Brain microvascular endothelial cell (primary cell): Measurements from ENCODE around the gene PDCD1.
A peak's percentile ranks its signal among the peaks of the same experiment; 100 is the strongest.

ENCODE experiments used
- DNase-seq: peaks from one replicate; pipeline ENCODE4 v3.0.0-alpha.2; 2020
- H3K27ac ChIP-seq: fragments of 250-450 bp; sonication (Bioruptor Pico); 2 replicates; pipeline ENCODE4 v1.5.1; 2020; ENCODE audit warnings: mild to moderate bottlenecking, moderate library complexity
- H3K27me3 ChIP-seq: fragments of 250-450 bp; sonication (Bioruptor Pico); replicated peaks from 2 replicates; pipeline ENCODE4 v1.5.1; 2020; ENCODE audit warnings: mild to moderate bottlenecking
- H3K36me3 ChIP-seq: fragments of 250-450 bp; sonication (Bioruptor Pico); replicated peaks from 2 replicates; pipeline ENCODE4 v1.5.1; 2020; ENCODE audit warnings: mild to moderate bottlenecking
- H3K4me3 ChIP-seq: 2 replicates; pipeline ENCODE4 v1.5.1; 2011; ENCODE audit warnings: low read depth, mild to moderate bottlenecking, control low read depth, low read length, moderate library complexity
- in situ Hi-C: cut with HindIII; loops from 2 replicates; pipeline ENCODE4 v1.10.0; 2017; ENCODE audit warnings: low sequenced_read_pairs, low pct_ligation_motif_present
- TF ChIP-seq, protein P1 (sequence below): IDR thresholded peaks from 2 replicates; pipeline ENCODE4 v1.5.1; 2011; ENCODE audit warnings: low read depth, mild to moderate bottlenecking, moderate library complexity, low read length, control low read depth, inconsistent platforms; ENCODE audit errors: missing control alignments

The PDCD1 gene

DNA sequence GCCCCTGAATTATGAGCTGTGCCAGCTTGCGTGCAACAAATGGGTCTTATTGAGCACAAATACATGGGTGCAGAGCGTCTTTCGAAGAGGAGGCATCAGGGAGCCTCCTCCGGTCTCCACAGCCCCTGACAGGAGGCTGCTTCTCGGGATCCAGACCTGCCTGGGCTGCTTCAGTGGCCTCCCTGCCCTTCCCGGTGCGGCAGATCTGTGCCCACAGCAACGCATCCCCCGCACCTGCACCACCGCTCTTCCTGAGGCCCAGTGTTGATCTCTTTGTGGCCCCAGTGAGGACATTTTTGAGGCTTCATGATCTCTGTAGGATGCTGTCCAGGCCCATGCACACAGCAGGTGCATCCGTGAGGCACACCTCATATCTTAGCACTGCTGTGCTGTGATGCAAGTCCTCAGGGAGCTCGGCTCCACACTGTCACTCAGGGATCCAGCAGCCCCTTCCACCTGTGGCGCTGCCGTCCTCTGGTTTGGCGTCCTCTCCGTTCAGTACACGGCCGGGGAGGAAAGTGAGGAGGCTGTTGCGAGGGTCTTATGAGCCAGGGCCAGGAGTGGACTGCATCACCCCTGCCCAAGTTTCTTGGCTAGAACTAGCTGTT lies 28.2 kb upstream of the PDCD1 start:
- H3K4me3 ChIP-seq = no peak overlapping the region
- TF ChIP-seq, protein P1, sequence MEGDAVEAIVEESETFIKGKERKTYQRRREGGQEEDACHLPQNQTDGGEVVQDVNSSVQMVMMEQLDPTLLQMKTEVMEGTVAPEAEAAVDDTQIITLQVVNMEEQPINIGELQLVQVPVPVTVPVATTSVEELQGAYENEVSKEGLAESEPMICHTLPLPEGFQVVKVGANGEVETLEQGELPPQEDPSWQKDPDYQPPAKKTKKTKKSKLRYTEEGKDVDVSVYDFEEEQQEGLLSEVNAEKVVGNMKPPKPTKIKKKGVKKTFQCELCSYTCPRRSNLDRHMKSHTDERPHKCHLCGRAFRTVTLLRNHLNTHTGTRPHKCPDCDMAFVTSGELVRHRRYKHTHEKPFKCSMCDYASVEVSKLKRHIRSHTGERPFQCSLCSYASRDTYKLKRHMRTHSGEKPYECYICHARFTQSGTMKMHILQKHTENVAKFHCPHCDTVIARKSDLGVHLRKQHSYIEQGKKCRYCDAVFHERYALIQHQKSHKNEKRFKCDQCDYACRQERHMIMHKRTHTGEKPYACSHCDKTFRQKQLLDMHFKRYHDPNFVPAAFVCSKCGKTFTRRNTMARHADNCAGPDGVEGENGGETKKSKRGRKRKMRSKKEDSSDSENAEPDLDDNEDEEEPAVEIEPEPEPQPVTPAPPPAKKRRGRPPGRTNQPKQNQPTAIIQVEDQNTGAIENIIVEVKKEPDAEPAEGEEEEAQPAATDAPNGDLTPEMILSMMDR = no peak
- in situ Hi-C loops = no loop called here
- no peaks in the 10 kb centered on the region for H3K36me3 ChIP-seq
- no peak for DNase-seq
- no peak overlapping the region for H3K27ac ChIP-seq
- no peaks in the 10 kb centered on the region for H3K27me3 ChIP-seq

DNA sequence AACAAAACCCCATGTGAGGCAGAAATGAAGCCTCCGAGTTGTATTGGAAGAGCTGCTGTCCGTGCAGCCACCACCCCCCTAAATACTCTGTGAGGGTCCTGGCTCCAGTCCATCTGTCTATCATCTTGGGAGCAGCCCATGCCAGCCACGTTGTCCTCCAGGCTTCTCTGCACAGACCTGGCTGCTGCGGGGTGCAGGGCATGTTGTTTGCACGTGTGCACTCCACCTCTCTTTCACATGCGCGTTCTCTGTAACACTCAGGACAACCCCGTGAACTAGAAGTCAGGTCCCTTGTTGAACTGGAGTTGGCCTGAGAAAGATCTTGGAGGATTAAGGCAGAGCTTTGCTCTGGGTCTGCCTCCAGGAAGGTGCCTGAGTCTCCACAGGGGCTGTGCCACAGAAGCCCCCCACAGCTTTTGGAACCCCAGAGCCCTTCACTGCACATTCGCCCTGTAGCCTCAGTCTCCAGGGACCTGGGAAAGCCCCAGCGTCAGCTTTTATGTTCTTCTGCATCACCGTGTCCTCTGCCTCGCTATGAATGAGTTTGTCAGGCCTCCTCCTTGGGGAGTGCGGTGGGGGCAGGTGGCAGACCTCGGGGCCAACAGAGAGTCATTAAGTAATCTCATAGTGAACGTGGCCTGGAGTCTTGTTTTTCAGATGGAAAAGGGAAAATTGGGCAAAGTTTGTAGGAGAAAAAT lies 27.4 kb upstream of the PDCD1 start:
- TF ChIP-seq, protein P1 = no peak
- in situ Hi-C loops = no loop called here
- H3K27ac ChIP-seq = no peak overlapping the region
- H3K36me3 ChIP-seq = no peaks in the 10 kb centered on the region
- DNase-seq = no peak
- no peaks in the 10 kb centered on the region for H3K27me3 ChIP-seq
- H3K4me3 ChIP-seq = no peak overlapping the region

DNA sequence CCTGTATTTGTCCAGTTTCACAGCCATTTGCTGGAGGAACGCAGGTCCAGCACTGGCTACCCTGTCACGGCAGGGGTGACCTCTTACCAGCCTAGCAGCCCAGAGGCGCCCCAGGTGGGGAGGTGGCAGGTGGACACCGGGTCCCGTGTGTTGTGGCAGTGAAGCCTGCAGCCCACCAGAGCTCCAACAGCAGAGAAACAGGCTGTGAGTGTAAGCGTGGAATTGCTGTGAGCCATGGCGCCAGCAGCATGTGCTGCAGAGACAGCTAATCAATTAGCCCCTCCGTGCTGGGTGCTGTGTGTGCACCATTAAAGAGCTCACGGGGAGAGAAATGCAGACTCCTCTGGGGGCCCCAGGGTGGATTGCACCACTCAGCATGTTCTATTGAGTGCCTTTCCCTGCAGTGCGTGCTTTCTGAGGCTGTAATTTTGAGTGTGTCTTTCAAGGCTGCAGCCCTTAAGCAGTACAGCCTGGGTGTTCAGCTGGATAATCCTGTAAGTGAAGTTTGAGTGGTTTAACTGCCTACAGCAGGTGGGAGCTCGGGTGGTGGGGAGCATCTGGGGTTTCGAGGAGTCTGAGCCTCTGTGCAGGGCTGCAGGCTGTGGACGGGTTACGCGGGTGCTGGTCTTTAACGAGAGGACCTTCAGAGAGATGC lies 26.7 kb upstream of the PDCD1 start:
- Histone ChIP-seq H3K4me3 (no peak overlapping the region), H3K36me3 (no peaks in the 10 kb centered on the region), H3K27me3 (no peaks in the 10 kb centered on the region), H3K27ac (no peak overlapping the region)
- no peak for DNase-seq
- TF ChIP-seq, protein P1 = no peak
- in situ Hi-C loops = no loop called here

DNA sequence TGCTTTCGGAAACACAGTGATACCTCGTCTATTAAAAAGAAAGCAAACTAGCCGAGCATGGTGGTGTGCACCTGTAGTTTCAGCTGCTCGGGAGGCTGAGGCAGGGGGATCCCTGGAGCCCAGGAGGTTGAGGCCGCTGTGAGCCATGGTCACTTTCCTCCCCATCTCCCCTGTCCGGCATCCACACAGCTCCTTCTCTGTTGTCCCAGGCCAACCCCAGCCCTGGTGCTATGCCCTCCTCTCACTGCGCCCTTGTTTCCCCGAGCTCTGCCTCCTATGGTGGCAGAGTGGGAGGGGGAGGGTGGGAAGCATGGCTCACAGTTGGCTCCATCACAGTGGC lies 26.2 kb upstream of the PDCD1 start:
- in situ Hi-C loops = no loop called here
- Histone ChIP-seq H3K36me3 (no peaks in the 10 kb centered on the region), H3K27me3 (no peaks in the 10 kb centered on the region), H3K27ac (no peak overlapping the region), H3K4me3 (no peak overlapping the region)
- TF ChIP-seq, protein P1 = no peak
- DNase-seq = no peak

DNA sequence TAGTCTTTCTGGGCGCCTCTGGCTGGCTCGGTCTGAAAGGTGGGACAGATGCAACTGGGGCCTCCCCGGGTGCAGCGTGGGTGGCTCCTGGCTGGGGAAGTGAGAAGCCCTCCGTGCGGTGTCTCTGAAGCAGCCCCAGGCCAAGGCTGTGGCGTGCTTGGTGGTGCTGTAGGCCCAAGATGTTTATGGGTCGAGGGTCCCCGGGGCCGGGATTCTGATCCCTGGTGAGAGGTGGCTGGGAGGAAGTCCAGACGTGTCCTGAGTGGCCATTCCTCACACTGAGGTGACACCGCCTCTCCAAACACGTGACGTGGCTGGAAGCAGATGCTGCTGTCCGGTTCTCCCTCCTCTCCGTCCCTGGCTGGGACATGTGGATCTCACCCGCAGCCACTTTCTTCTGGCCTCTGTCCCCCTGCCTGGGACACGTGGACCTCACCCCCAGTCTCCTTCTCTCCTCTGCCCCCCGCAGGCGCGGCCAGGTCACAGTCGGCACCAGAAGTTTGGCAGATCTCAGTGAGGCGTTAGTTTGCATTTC lies 23.5 kb upstream of the PDCD1 start:
- in situ Hi-C loops = no loop called here
- no peaks in the 10 kb centered on the region for H3K36me3 ChIP-seq
- H3K27ac ChIP-seq = no peak overlapping the region
- H3K27me3 ChIP-seq = no peaks in the 10 kb centered on the region
- TF ChIP-seq, protein P1 = peak; percentile 16
- no peak for DNase-seq
- peak overlapping the region; percentile 37 for H3K4me3 ChIP-seq
